Tibial nerve (tissue), 4 donors: ENCODE results near the gene BBS7. TPM values are rescaled to one million over a fixed set of nuclear protein-coding genes. Genes with fewer than 3 reads are reported as not detected.

ENCODE experiments used
- DNase-seq, 2 donors: peaks; one replicate each; pipeline ENCODE4 v3.0.0-alpha.2; 2019; ENCODE audit warnings: low spot score in 2 of 2
- H3K27ac ChIP-seq, 4 donors: fragments of 200-600 bp; sonication (generic) in 3 of 4; one replicate each; pipeline ENCODE4 v1.5.1; 2017 to 2019; ENCODE audit warnings: mild to moderate bottlenecking in 1 of 4
- H3K27me3 ChIP-seq, 2 donors: fragments of 200-600 bp; sonication (generic) in 1 of 2; one replicate each; pipeline versions ENCODE4 v1.5.1 to v1.6.0; 2017 to 2019
- H3K36me3 ChIP-seq, 3 donors: fragments of 200-600 bp; sonication (generic); one replicate each; pipeline ENCODE4 v1.5.1; 2018 to 2019
- H3K4me1 ChIP-seq, 4 donors: fragments of 200-600 bp; sonication (generic) in 3 of 4; one replicate each; pipeline ENCODE4 v1.5.1; 2017 to 2019
- H3K4me3 ChIP-seq, 4 donors: fragments of 200-600 bp; sonication (generic) in 3 of 4; one replicate each; pipeline ENCODE4 v1.5.1; 2017 to 2019; ENCODE audit warnings: mild to moderate bottlenecking in 1 of 4, moderate library complexity in 1 of 4
- H3K9me3 ChIP-seq, 4 donors: fragments of 200-600 bp; sonication (generic) in 3 of 4; one replicate each; pipeline ENCODE4 v1.5.1; 2017 to 2019
- CTCF ChIP-seq, 5 experiments: fragments of 200-600 bp in 3 of 5; fragments of 450-650 bp in 2 of 5; sonication (generic) in 3 of 5; IDR thresholded peaks; one replicate each; pipeline ENCODE4 v1.5.1; 2016 to 2019; ENCODE audit warnings: antibody characterized with exemption in 5 of 5, mild to moderate bottlenecking in 3 of 5, moderate library complexity in 2 of 5
- EP300 ChIP-seq, 2 donors: sonication (generic); formaldehyde crosslinking; IDR thresholded peaks; one replicate each; pipeline ENCODE4 v1.6.1; 2017; ENCODE audit warnings: antibody characterized with exemption in 2 of 2, mild to moderate bottlenecking in 1 of 2
- POLR2A ChIP-seq, 2 donors: fragments of 450-650 bp; IDR thresholded peaks; one replicate each; pipeline ENCODE4 v1.6.1; 2017; ENCODE audit warnings: antibody characterized with exemption in 2 of 2, mild to moderate bottlenecking in 2 of 2, moderate library complexity in 2 of 2
- WGBS, 2 donors: methylation state at CpG; one replicate each; pipeline ENCODE4 v1.1.5; 2018; 5-methylcytosine and 5-hydroxymethylcytosine counted together
- total RNA-seq, 4 donors: library from RNA; depleted of rRNA; stranded (reverse); fragments of >200 nt; gene quantifications; one replicate each; pipeline ENCODE4 v1.1.0, GENCODE V29; 2016

Gene BBS7
- total RNA-seq, 4 donors from 2014 or later, result 19.4 to 25.8 (median 23.6) TPM

- no peak for TF ChIP-seq EP300 (IDR thresholded peaks at IDR 0.05)
- TF ChIP-seq POLR2A (IDR thresholded peaks at IDR 0.05), result no peak
- TF ChIP-seq CTCF (IDR thresholded peaks at IDR 0.05), result no peak
- DNase-seq, result no peak
- H3K27ac ChIP-seq, result peak overlapping the region; percentile 46 to 85 (median 72)
Observed at GRCh38 chr4:121786221-121786620, 84.1 kb downstream of the BBS7 start.

GRCh38 chr4:121785479-121785878 is 84.8 kb downstream of the BBS7 start:
- Histone ChIP-seq H3K9me3 (peaks cover 0 to 5% (median 0%) of the 10 kb centered on the region in 4 donors), H3K27ac (peak overlapping the region; percentile 59 to 85 (median 76)), H3K36me3 (no peaks in the 10 kb centered on the region), H3K27me3 (peaks cover 0 to 2% of the 10 kb centered on the region in 2 donors), H3K4me3 (no peak overlapping the region), H3K4me1 (peaks cover 0 to 3% (median 0%) of the 10 kb centered on the region in 4 donors)
- no peak for DNase-seq
- TF ChIP-seq EP300 (IDR thresholded peaks at IDR 0.05) (peak in 1 of 2 donors; percentile 71), CTCF (IDR thresholded peaks at IDR 0.05) (no peak)
- WGBS, 2 donors, result 38 to 55% methylated on average over 4 of the region's 4 CpGs

More at GRCh38 chr4:121786221-121786620, 84.1 kb downstream of the BBS7 start:
- H3K9me3 ChIP-seq, result peaks cover 0 to 5% (median 0%) of the 10 kb centered on the region in 4 donors
- no peaks in the 10 kb centered on the region for H3K36me3 ChIP-seq
- WGBS, 2 donors, result 66 to 73% methylated on average over 2 of the region's 2 CpGs
- peaks cover 0 to 2% of the 10 kb centered on the region in 2 donors for H3K27me3 ChIP-seq
- peaks cover 0 to 3% (median 0%) of the 10 kb centered on the region in 4 donors for H3K4me1 ChIP-seq
- no peak overlapping the region for H3K4me3 ChIP-seq

GRCh38 chr4:121784975-121785374 is 85.3 kb downstream of the BBS7 start:
- Histone ChIP-seq H3K27ac (peak overlapping the region; percentile 54 to 85 (median 76)), H3K36me3 (no peaks in the 10 kb centered on the region), H3K27me3 (peaks cover 0 to 2% of the 10 kb centered on the region in 2 donors), H3K9me3 (peaks cover 0 to 5% (median 0%) of the 10 kb centered on the region in 4 donors), H3K4me1 (peaks cover 0 to 3% (median 0%) of the 10 kb centered on the region in 4 donors), H3K4me3 (no peak overlapping the region)
- peak in 1 of 2 donors; percentile 5 for DNase-seq
- 27 to 28% methylated on average over 2 of the region's 2 CpGs for whole genome bisulfite sequencing, 2 donors
- TF ChIP-seq POLR2A (IDR thresholded peaks at IDR 0.05) (peak in 1 of 2 donors; percentile 9), CTCF (IDR thresholded peaks at IDR 0.05) (no peak), EP300 (IDR thresholded peaks at IDR 0.05) (peak in 1 of 2 donors; percentile 66)

GRCh38 chr4:121784401-121784800 is 85.9 kb downstream of the BBS7 start:
- Histone ChIP-seq H3K27me3 (peaks cover 0 to 2% of the 10 kb centered on the region in 2 donors), H3K27ac (peak overlapping the region; percentile 54 to 85 (median 76)), H3K9me3 (peaks cover 0 to 5% (median 0%) of the 10 kb centered on the region in 4 donors), H3K4me3 (no peak overlapping the region), H3K4me1 (peaks cover 0 to 3% (median 0%) of the 10 kb centered on the region in 4 donors), H3K36me3 (no peaks in the 10 kb centered on the region)
- 42 to 43% methylated on average over 1 of the region's 1 CpG for WGBS, 2 donors
- no peak for DNase-seq
- TF ChIP-seq EP300 (IDR thresholded peaks at IDR 0.05) (no peak), CTCF (IDR thresholded peaks at IDR 0.05) (no peak), POLR2A (IDR thresholded peaks at IDR 0.05) (no peak)

GRCh38 chr4:121783210-121783609 is 87.1 kb downstream of the BBS7 start:
- no peak for DNase-seq
- 78 to 84% methylated on average over 1 of the region's 1 CpG for WGBS, 2 donors
- Histone ChIP-seq H3K27me3 (peaks cover 0 to 2% of the 10 kb centered on the region in 2 donors), H3K27ac (peak overlapping the region in 1 of 4 donors; percentile 85), H3K4me3 (no peak overlapping the region), H3K9me3 (peaks cover 0 to 5% (median 0%) of the 10 kb centered on the region in 4 donors), H3K36me3 (no peaks in the 10 kb centered on the region), H3K4me1 (peaks cover 0 to 3% (median 0%) of the 10 kb centered on the region in 4 donors)
- TF ChIP-seq EP300 (IDR thresholded peaks at IDR 0.05) (no peak), CTCF (IDR thresholded peaks at IDR 0.05) (no peak), POLR2A (IDR thresholded peaks at IDR 0.05) (no peak)
